WTC11 (cell line): ENCODE data around the gene ARFIP1. TPM values are rescaled to one million over a fixed set of nuclear protein-coding genes. Genes with fewer than 3 reads are reported as not detected.

Source experiments
- ATAC-seq: fragments of 200-7000 bp; cut with Tn5 transposase; 2 replicates; pipeline ENCODE4 v1.10.0; 2021; ENCODE audit warnings: mild to moderate bottlenecking, moderate library complexity
- CTCF ChIA-PET: fragments of 300-600 bp; sonication (Branson Sonifier 250); formaldehyde crosslinking; loops from one replicate; lab custom pipeline; 2021; ENCODE audit warnings: antibody characterized with exemption; lab: Charles Lee
- POLR2A ChIA-PET: fragments of 350-600 bp; sonication (Branson Sonifier 250); formaldehyde crosslinking; loops from one replicate; lab custom pipeline; 2021; ENCODE audit warnings: antibody characterized with exemption; lab: Charles Lee
- DNase-seq: peaks from one replicate; pipeline ENCODE4 v3.0.0; 2021; ENCODE audit warnings: low spot score
- H3K27ac Mint-ChIP-seq: 2 replicates; pipeline ENCODE4 v1.8.0; 2021; ENCODE audit warnings: mixed read lengths
- H3K27me3 Mint-ChIP-seq: 2 replicates; pipeline ENCODE4 v1.8.0; 2021; ENCODE audit warnings: low read depth, mild to moderate bottlenecking, moderate library complexity, mixed read lengths
- H3K36me3 Mint-ChIP-seq: 2 replicates; pipeline ENCODE4 v1.8.0; 2021; ENCODE audit warnings: mixed read lengths
- H3K4me1 Mint-ChIP-seq: 2 replicates; pipeline ENCODE4 v1.8.0; 2022; ENCODE audit warnings: mixed read lengths
- H3K4me3 Mint-ChIP-seq: 2 replicates; pipeline ENCODE4 v1.8.0; 2021; ENCODE audit warnings: mild to moderate bottlenecking, moderate library complexity, mixed read lengths
- H3K9me3 Mint-ChIP-seq: 2 replicates; pipeline ENCODE4 v1.8.0; 2021; ENCODE audit warnings: mixed read lengths
- ATF3 ChIP-seq: sonication (generic); formaldehyde crosslinking; conservative IDR thresholded peaks from 2 replicates; pipeline ENCODE4 v1.8.1; 2022; ENCODE audit warnings: mild to moderate bottlenecking, missing genetic modification reagents
- E2F5 ChIP-seq: sonication (generic); formaldehyde crosslinking; IDR thresholded peaks from 2 replicates; pipeline ENCODE4 v1.8.1; 2022; ENCODE audit warnings: mild to moderate bottlenecking, moderate library complexity, missing genetic modification reagents
- GTF2I ChIP-seq: fragments of 250-450 bp; sonication (Bioruptor Pico); conservative IDR thresholded peaks from 2 replicates; pipeline ENCODE4 v1.4.0; 2021; ENCODE audit warnings: mild to moderate bottlenecking
- HMGA2 ChIP-seq: fragments of 250-450 bp; sonication (Bioruptor Pico); IDR thresholded peaks from 2 replicates; pipeline ENCODE4 v1.4.0; 2021; ENCODE audit warnings: mild to moderate bottlenecking, moderate library complexity
- HMGXB4 ChIP-seq: sonication (generic); formaldehyde crosslinking; IDR thresholded peaks from 2 replicates; pipeline ENCODE4 v1.8.1; 2023; ENCODE audit warnings: mild to moderate bottlenecking, moderate library complexity, missing genetic modification reagents
- JAZF1 ChIP-seq: fragments of 250-450 bp; sonication (Bioruptor Pico); IDR thresholded peaks from 2 replicates; pipeline ENCODE4 v1.9.0; 2021; ENCODE audit warnings: moderate library complexity, mild to moderate bottlenecking, inconsistent platforms
- MXD4 ChIP-seq: fragments of 250-450 bp; sonication (Bioruptor Pico); IDR thresholded peaks from 2 replicates; pipeline ENCODE4 v1.8.0; 2021; ENCODE audit warnings: mild to moderate bottlenecking, moderate library complexity, borderline replicate concordance
- PRDM15 ChIP-seq: sonication (generic); formaldehyde crosslinking; IDR thresholded peaks from 2 replicates; pipeline ENCODE4 v1.8.0; 2022; ENCODE audit warnings: missing genetic modification reagents
- RORB ChIP-seq: fragments of 250-450 bp; sonication (Bioruptor Pico); IDR thresholded peaks from 2 replicates; pipeline ENCODE4 v1.9.0; 2021; ENCODE audit warnings: mild to moderate bottlenecking
- SMAD4 ChIP-seq: sonication (generic); formaldehyde crosslinking; IDR thresholded peaks from 2 replicates; pipeline ENCODE4 v1.8.0; 2022; ENCODE audit warnings: mild to moderate bottlenecking, missing genetic modification reagents
- SOX15 ChIP-seq: fragments of 250-450 bp; sonication (Bioruptor Pico); IDR thresholded peaks from 2 replicates; pipeline ENCODE4 v1.9.0; 2021; ENCODE audit warnings: mild to moderate bottlenecking
- USF1 ChIP-seq: sonication (generic); formaldehyde crosslinking; IDR thresholded peaks from 2 replicates; pipeline ENCODE4 v1.8.0; 2022; ENCODE audit warnings: mild to moderate bottlenecking, missing genetic modification reagents
- USF2 ChIP-seq: sonication (generic); formaldehyde crosslinking; IDR thresholded peaks from 2 replicates; pipeline ENCODE4 v1.8.1; 2023; ENCODE audit warnings: mild to moderate bottlenecking, missing genetic modification reagents, moderate library complexity
- ZBTB21 ChIP-seq: sonication (generic); formaldehyde crosslinking; IDR thresholded peaks from 2 replicates; pipeline ENCODE4 v1.8.1; 2023; ENCODE audit warnings: mild to moderate bottlenecking, missing genetic modification reagents, borderline replicate concordance
- ZNF138 ChIP-seq: sonication (generic); formaldehyde crosslinking; conservative IDR thresholded peaks from 2 replicates; pipeline ENCODE4 v1.8.1; 2022; ENCODE audit warnings: mild to moderate bottlenecking, moderate library complexity, missing genetic modification reagents
- ZNF219 ChIP-seq: sonication (generic); formaldehyde crosslinking; IDR thresholded peaks from 2 replicates; pipeline ENCODE4 v1.8.0; 2023; ENCODE audit warnings: missing genetic modification reagents, mild to moderate bottlenecking, borderline replicate concordance
- ZNF281 ChIP-seq: sonication (generic); formaldehyde crosslinking; IDR thresholded peaks from 2 replicates; pipeline ENCODE4 v1.8.0; 2023; ENCODE audit warnings: mild to moderate bottlenecking, missing genetic modification reagents
- ZNF671 ChIP-seq: fragments of 250-450 bp; sonication (Bioruptor Pico); IDR thresholded peaks from 2 replicates; pipeline ENCODE4 v1.8.0; 2021; ENCODE audit warnings: mild to moderate bottlenecking
- ZSCAN18 ChIP-seq: fragments of 250-450 bp; sonication (Bioruptor Pico); IDR thresholded peaks from 2 replicates; pipeline ENCODE4 v2.1.2; 2022; ENCODE audit warnings: mild to moderate bottlenecking, moderate library complexity
- total RNA-seq: library from RNA; stranded (reverse); gene quantifications from 3 replicates; pipeline ENCODE4 v1.2.3, GENCODE V29; 2021

ARFIP1 gene
- total RNA-seq, 1 experiment from 2014 or later, result 35.3 TPM

GRCh38 chr4:152815078-152815477 lies 35.3 kb downstream of the ARFIP1 start:
- peaks cover 40% of the 10 kb centered on the region for H3K4me1 Mint-ChIP-seq
- H3K27ac Mint-ChIP-seq, result no peak overlapping the region
- no peak for DNase-seq
- no peak overlapping the region for H3K4me3 Mint-ChIP-seq
- TF ChIP-seq HMGA2 (CRISPR knock-in tag), result no peak
- no peak for TF ChIP-seq USF2
- TF ChIP-seq SMAD4, result no peak
- TF ChIP-seq SOX15 (CRISPR knock-in tag), result no peak
- no peak for TF ChIP-seq USF1
- no peak for TF ChIP-seq GTF2I (CRISPR knock-in tag)
- TF ChIP-seq JAZF1 (CRISPR knock-in tag), result no peak
- no peak for TF ChIP-seq ATF3 (CRISPR knock-in tag)
- no peak for TF ChIP-seq MXD4 (CRISPR knock-in tag)
- no peak for TF ChIP-seq ZSCAN18
- no peak for TF ChIP-seq HMGXB4 (CRISPR knock-in tag)
- no peak for TF ChIP-seq ZNF671
- TF ChIP-seq, all 79 proteins: peak for 0
- no peak for ATAC-seq
- peaks cover 33% of the 10 kb centered on the region for H3K9me3 Mint-ChIP-seq
- CTCF ChIA-PET, result interaction anchor here (0.7 kb wide), 1 partner anchor 769 kb away, joined by 4 read pairs; no protein-coding TSS in a partner anchor
- peaks cover 9% of the 10 kb centered on the region for H3K27me3 Mint-ChIP-seq
- POLR2A ChIA-PET, result no interaction called here
- peaks cover 47% of the 10 kb centered on the region for H3K36me3 Mint-ChIP-seq

- H3K36me3 Mint-ChIP-seq, result peaks cover 49% of the 10 kb centered on the region
- TF ChIP-seq ZNF138 (CRISPR knock-in tag) (no peak), ZNF281 (no peak), PRDM15 (no peak), ZBTB21 (CRISPR knock-in tag) (no peak), E2F5 (CRISPR knock-in tag) (no peak), RORB (CRISPR knock-in tag) (no peak), JAZF1 (CRISPR knock-in tag) (no peak), SMAD4 (no peak), ZNF219 (CRISPR knock-in tag) (no peak)
Observed at GRCh38 chr4:152817331-152817730, 37.6 kb downstream of the ARFIP1 start.

More at GRCh38 chr4:152817331-152817730, 37.6 kb downstream of the ARFIP1 start:
- ChIA-PET POLR2A (no interaction called here), CTCF (no interaction called here)
- H3K27ac Mint-ChIP-seq, result no peak overlapping the region
- H3K9me3 Mint-ChIP-seq, result peaks cover 46% of the 10 kb centered on the region
- H3K4me1 Mint-ChIP-seq, result peaks cover 29% of the 10 kb centered on the region
- DNase-seq, result no peak
- no peaks in the 10 kb centered on the region for H3K27me3 Mint-ChIP-seq
- no peak for ATAC-seq
- H3K4me3 Mint-ChIP-seq, result no peak overlapping the region
